H1 (cell line): ENCODE measurements around the gene TP73. TPM values are rescaled to one million over a fixed set of nuclear protein-coding genes. Genes with fewer than 3 reads are reported as not detected.

ENCODE experiments used
- CTCF ChIA-PET: fragments of 300-600 bp; sonication (Branson Sonifier 250); formaldehyde crosslinking; loops from one replicate; lab custom pipeline; 2021; ENCODE audit not compliant: partially characterized antibody; lab: Charles Lee
- POLR2A ChIA-PET: fragments of 300-600 bp; sonication (Branson Sonifier 250); formaldehyde crosslinking; loops from one replicate; lab custom pipeline; 2021; ENCODE audit warnings: inconsistent platforms; ENCODE audit not compliant: partially characterized antibody; lab: Charles Lee
- DNase-seq, 2 experiments: peaks; one replicate each; pipeline versions ENCODE4 v3.0.0 to v3.0.0-alpha.2; 2010 to 2022; ENCODE audit warnings: low spot score in 2 of 2, low read depth in 1 of 2, mixed read lengths in 1 of 2
- FAIRE-seq: peaks from 2 replicates; lab custom pipeline; 2011; peaks lifted over from hg19 to GRCh38; lab: Jason Lieb, UNC
- H2AFZ ChIP-seq: 2 replicates; pipeline ENCODE4 v1.8.1; 2012; ENCODE audit warnings: low read length, inconsistent platforms
- H2AK5ac ChIP-seq: 2 replicates; pipeline ENCODE4 v1.6.1; 2013; ENCODE audit warnings: low read depth, low read length
- H2BK120ac ChIP-seq: replicated peaks from 2 replicates; pipeline ENCODE3; 2013; ENCODE audit warnings: low read depth, low read length, inconsistent platforms
- H2BK12ac ChIP-seq: 2 replicates; pipeline ENCODE4 v1.6.1; 2013; ENCODE audit warnings: low read depth, low read length
- H2BK15ac ChIP-seq: 2 replicates; pipeline ENCODE4 v1.6.1; 2013; ENCODE audit warnings: low read length
- H2BK20ac ChIP-seq: 2 replicates; pipeline ENCODE4 v1.6.1; 2013; ENCODE audit warnings: low read length
- H2BK5ac ChIP-seq: 2 replicates; pipeline ENCODE4 v1.6.1; 2013; ENCODE audit warnings: low read depth, low read length
- H3K14ac ChIP-seq: 2 replicates; pipeline ENCODE4 v1.6.1; 2013; ENCODE audit warnings: inconsistent platforms; ENCODE audit not compliant: insufficient read length
- H3K18ac ChIP-seq: 2 replicates; pipeline ENCODE4 v1.6.1; 2013; ENCODE audit warnings: low read length; ENCODE audit errors: extremely low read depth
- H3K23ac ChIP-seq: 2 replicates; pipeline ENCODE4 v1.6.1; 2013; ENCODE audit warnings: inconsistent platforms; ENCODE audit not compliant: insufficient read length
- H3K23me2 ChIP-seq: 2 replicates; pipeline ENCODE4 v1.6.1; 2013; ENCODE audit warnings: low read depth, low read length
- H3K27ac ChIP-seq: 2 replicates; pipeline ENCODE4 v1.6.1; 2011; ENCODE audit warnings: low read depth, low read length, inconsistent platforms
- H3K27me3 ChIP-seq, 4 experiments: replicated peaks in 1 of 4; 1 replicate in 1 of 4; 2 replicates in 3 of 4; pipeline versions ENCODE4 v1.6.1 to v1.8.1; 2011 to 2013; ENCODE audit warnings: low read length in 3 of 4, mild to moderate bottlenecking in 3 of 4, inconsistent platforms in 2 of 4, mixed read lengths in 2 of 4, moderate library complexity in 1 of 4; ENCODE audit not compliant: control insufficient read depth in 3 of 4, insufficient read depth in 3 of 4; ENCODE audit errors: extremely low read depth in 1 of 4
- H3K36me3 ChIP-seq, 4 experiments: 2 replicates each; pipeline versions ENCODE4 v1.6.1 to v1.8.1; 2011 to 2013; ENCODE audit warnings: mild to moderate bottlenecking in 4 of 4, low read length in 3 of 4, moderate library complexity in 2 of 4, control low read depth in 1 of 4, inconsistent platforms in 1 of 4; ENCODE audit not compliant: insufficient read depth in 4 of 4, control insufficient read depth in 2 of 4
- H3K4ac ChIP-seq: replicated peaks from 2 replicates; pipeline ENCODE3; 2013; ENCODE audit warnings: low read length, low read depth, mixed read lengths, inconsistent platforms; ENCODE audit not compliant: insufficient read length
- H3K4me1 ChIP-seq, 4 experiments: replicated peaks in 1 of 4; 1 replicate in 1 of 4; 2 replicates in 3 of 4; pipeline versions ENCODE4 v1.6.1 to v1.8.1; 2011 to 2013; ENCODE audit warnings: low read length in 3 of 4, inconsistent platforms in 2 of 4, mixed read lengths in 1 of 4; ENCODE audit not compliant: insufficient read depth in 4 of 4, control insufficient read depth in 3 of 4
- H3K4me2 ChIP-seq, 2 experiments: 2 replicates each; pipeline versions ENCODE4 v1.6.1 to v1.8.1; 2011 to 2013; ENCODE audit warnings: low read depth in 2 of 2, low read length in 2 of 2, control low read depth in 1 of 2, inconsistent platforms in 1 of 2, mild to moderate bottlenecking in 1 of 2; ENCODE audit not compliant: insufficient read depth in 1 of 2
- H3K4me3 ChIP-seq, 4 experiments: fragments of 200-600, 300-600 bp in 1 of 4; sonication (generic), shearing (Covaris generic), sonication (Bioruptor Twin) in 1 of 4; 2 replicates each; pipeline versions ENCODE4 v1.5.1 to v1.8.1; 2011 to 2016; ENCODE audit warnings: low read length in 4 of 4, low read depth in 3 of 4, control low read depth in 2 of 4, inconsistent platforms in 2 of 4, mild to moderate bottlenecking in 2 of 4, mixed read lengths in 1 of 4, moderate library complexity in 1 of 4; ENCODE audit not compliant: insufficient read depth in 2 of 4; ENCODE audit errors: extremely low read depth in 1 of 4
- H3K56ac ChIP-seq: replicated peaks from 2 replicates; pipeline ENCODE3; 2013; ENCODE audit warnings: low read depth, mild to moderate bottlenecking, mixed read lengths, low read length, inconsistent platforms; ENCODE audit not compliant: insufficient read length
- H3K79me1 ChIP-seq: 2 replicates; pipeline ENCODE4 v1.6.1; 2013; ENCODE audit warnings: low read depth, low read length, control low read depth
- H3K79me2 ChIP-seq, 2 experiments: 2 replicates each; pipeline versions ENCODE4 v1.6.1 to v1.8.1; 2012 to 2013; ENCODE audit warnings: low read length in 2 of 2, mild to moderate bottlenecking in 2 of 2, inconsistent platforms in 1 of 2; ENCODE audit not compliant: insufficient read depth in 2 of 2, control insufficient read depth in 1 of 2
- H3K9ac ChIP-seq, 4 experiments: replicated peaks in 1 of 4; 1 replicate in 1 of 4; 2 replicates in 3 of 4; pipeline versions ENCODE4 v1.6.1 to v1.8.1; 2011 to 2013; ENCODE audit warnings: low read depth in 3 of 4, low read length in 3 of 4, control low read depth in 2 of 4, mild to moderate bottlenecking in 2 of 4, moderate library complexity in 2 of 4, inconsistent platforms in 1 of 4; ENCODE audit errors: extremely low read depth in 1 of 4
- H3K9me3 ChIP-seq, 2 experiments: 2 replicates each; pipeline versions ENCODE4 v1.6.1 to v1.8.1; 2012 to 2013; ENCODE audit warnings: mild to moderate bottlenecking in 2 of 2, moderate library complexity in 2 of 2, control low read depth in 1 of 2, inconsistent platforms in 1 of 2, low read depth in 1 of 2, low read length in 1 of 2, mixed read lengths in 1 of 2; ENCODE audit not compliant: insufficient read depth in 2 of 2
- H4K20me1 ChIP-seq, 2 experiments: replicated peaks in 1 of 2; 2 replicates each; pipeline versions ENCODE3 to v1.8.1; 2011 to 2013; ENCODE audit warnings: inconsistent platforms in 2 of 2, low read length in 2 of 2, mild to moderate bottlenecking in 1 of 2; ENCODE audit not compliant: insufficient read depth in 2 of 2, control insufficient read depth in 1 of 2
- H4K5ac ChIP-seq: 2 replicates; pipeline ENCODE4 v1.6.1; 2013; ENCODE audit warnings: low read length, low read depth, mixed read lengths, inconsistent platforms; ENCODE audit not compliant: insufficient read length
- H4K8ac ChIP-seq: 2 replicates; pipeline ENCODE4 v1.8.0; 2013; ENCODE audit warnings: mild to moderate bottlenecking, moderate library complexity, low read length, inconsistent platforms; ENCODE audit not compliant: insufficient read depth; ENCODE audit errors: extremely low read depth
- H4K91ac ChIP-seq: replicated peaks from 2 replicates; pipeline ENCODE3; 2013; ENCODE audit warnings: low read length, mixed read lengths, inconsistent platforms; ENCODE audit not compliant: insufficient read length
- ATF3 ChIP-seq: IDR thresholded peaks from 2 replicates; pipeline ENCODE4 v1.6.1; 2011; ENCODE audit warnings: low read depth, mild to moderate bottlenecking, low read length; ENCODE audit not compliant: insufficient read depth
- BACH1 ChIP-seq: IDR thresholded peaks from 2 replicates; pipeline ENCODE4 v1.6.1; 2012; ENCODE audit warnings: low read length, improper control_type of control experiment
- BRCA1 ChIP-seq: IDR thresholded peaks from 2 replicates; pipeline ENCODE4 v1.6.1; 2012; ENCODE audit warnings: low read depth, low read length, improper control_type of control experiment
- CREB1 ChIP-seq: IDR thresholded peaks from 2 replicates; pipeline ENCODE4 v1.6.1; 2012; ENCODE audit warnings: inconsistent platforms
- E2F6 ChIP-seq: IDR thresholded peaks from 2 replicates; pipeline ENCODE4 v1.6.1; 2012; ENCODE audit warnings: inconsistent platforms
- EZH2 ChIP-seq: fragments of 200-600 bp; sonication (generic); IDR thresholded peaks from 2 replicates; pipeline ENCODE4 v1.7.1; 2012; ENCODE audit warnings: low read depth, mild to moderate bottlenecking, moderate library complexity, low read length, inconsistent platforms; ENCODE audit not compliant: severe bottlenecking
- HDAC2 ChIP-seq, 2 experiments: fragments of 300-600 bp in 1 of 2; sonication (generic) in 1 of 2; IDR thresholded peaks; 2 replicates each; pipeline ENCODE4 v1.6.1; 2011 to 2012; ENCODE audit warnings: low read depth in 2 of 2, low read length in 2 of 2, mild to moderate bottlenecking in 2 of 2, moderate library complexity in 2 of 2, borderline replicate concordance in 1 of 2, inconsistent platforms in 1 of 2
- KDM4A ChIP-seq: IDR thresholded peaks from one replicate; pipeline ENCODE4 v1.7.1; 2012; ENCODE audit warnings: low read depth, mild to moderate bottlenecking, moderate library complexity, low read length, inconsistent platforms; ENCODE audit not compliant: severe bottlenecking
- NANOG ChIP-seq: IDR thresholded peaks from 2 replicates; pipeline ENCODE4 v1.6.1; 2011; ENCODE audit warnings: low read length, low read depth, mild to moderate bottlenecking, inconsistent platforms; ENCODE audit not compliant: insufficient read depth, poor library complexity, severe bottlenecking
- POU5F1 ChIP-seq: IDR thresholded peaks from 2 replicates; pipeline ENCODE4 v1.6.1; 2011; ENCODE audit warnings: low read depth, mild to moderate bottlenecking, low read length, moderate library complexity
- TBP ChIP-seq: IDR thresholded peaks from 2 replicates; pipeline ENCODE4 v1.6.1; 2011; ENCODE audit warnings: low read depth, low read length, improper control_type of control experiment
- TCF12 ChIP-seq: IDR thresholded peaks from 2 replicates; pipeline ENCODE4 v1.6.1; 2011; ENCODE audit warnings: low read depth, mild to moderate bottlenecking, low read length
- YY1 ChIP-seq: IDR thresholded peaks from 2 replicates; pipeline ENCODE4 v1.6.1; 2011; ENCODE audit warnings: low read depth, mild to moderate bottlenecking, low read length
- WGBS, 2 experiments: shearing (Covaris generic) in 1 of 2; methylation state at CpG; one replicate each; pipeline versions ENCODE4 v1.1.6 to v1.1.7; 2013 to 2015; ENCODE audit warnings: low lambda C conversion rate in 2 of 2, mixed read lengths in 2 of 2, inconsistent platforms in 1 of 2, low coverage in 1 of 2, missing lambda C conversion rate in 1 of 2; ENCODE audit not compliant: insufficient replicate concordance in 2 of 2, insufficient coverage in 1 of 2, insufficient read length in 1 of 2; ENCODE audit errors: extremely low coverage in 1 of 2, missing lambda C conversion rate in 1 of 2; 5-methylcytosine and 5-hydroxymethylcytosine counted together
- polyA plus RNA-seq, 7 experiments: library from polyadenylated mRNA; depleted of rRNA in 3 of 7; stranded (reverse) in 5 of 7; unstranded in 2 of 7; fragments of >200 nt in 5 of 7; fragments of 200-250 nt in 2 of 7; gene quantifications; 1 replicate in 5 of 7; 2 replicates in 1 of 7; 4 replicates in 1 of 7; pipeline versions ENCODE4 v1.2.1 to v1.2.3, GENCODE V29; 2011 to 2013; ENCODE audit warnings: missing spikeins in 2 of 7, mixed read lengths in 2 of 7
- total RNA-seq: library from RNA; stranded (reverse); fragmentation: NEBNext Ultra II Directional; extraction: Animal tissue kit (Norgen Biotek cat#: 25700); gene quantifications from 2 replicates; pipeline ENCODE4 v1.2.1, GENCODE V29; 2021

The TP73 gene
- total and polyA plus RNA-seq, 2 of the 8 experiments (the other 6 are each of a cell fraction or from before 2014, with no cell fraction given) = 2.6 to 3.1 TPM

- no peak overlapping the region for H2BK120ac ChIP-seq
- H4K8ac ChIP-seq = no peak overlapping the region; the same call in 1 of the 2 replicates
- DNase-seq = no peak
- H3K18ac ChIP-seq = no peak overlapping the region
- H2AK5ac ChIP-seq = no peak overlapping the region
- no peak overlapping the region for H2BK20ac ChIP-seq
- H2BK12ac ChIP-seq = no peak overlapping the region
- H3K27me3 ChIP-seq = peaks cover 0 to 17% (median 5%) of the 10 kb centered on the region in 4 experiments; a peak in 4 of 7 replicates
- H3K14ac ChIP-seq = no peak overlapping the region
- peaks cover 7 to 19% of the 10 kb centered on the region in 2 experiments for H4K20me1 ChIP-seq
- H3K36me3 ChIP-seq = no peaks in the 10 kb centered on the region
- no peak overlapping the region for H2AFZ ChIP-seq
- ChIA-PET CTCF (interaction anchor here (0.8 to 6.3 kb wide), 8 partner anchors 10 to 220 kb away, joined by 3 to 49 read pairs (median 9); no protein-coding TSS in a partner anchor), POLR2A (no interaction called here)
- H3K4me3 ChIP-seq = no peak overlapping the region
- no peaks in the 10 kb centered on the region; the same call in 1 of the 2 replicates for H3K79me1 ChIP-seq
- no peak overlapping the region for H2BK15ac ChIP-seq
- no peak overlapping the region for H3K4ac ChIP-seq
- no peak overlapping the region for H2BK5ac ChIP-seq
- H3K56ac ChIP-seq = no peak overlapping the region
- 94% methylated on average over 14 of the region's 15 CpGs; no CpG with 5 or more reads in 1 of the 2 experiments for WGBS, 2 experiments
- H3K9me3 ChIP-seq = no peaks in the 10 kb centered on the region
- H3K4me2 ChIP-seq = no peak overlapping the region
- no peak for FAIRE-seq
- H4K5ac ChIP-seq = no peak overlapping the region
- H3K4me1 ChIP-seq = peaks cover 4 to 32% (median 27%) of the 10 kb centered on the region in 4 experiments
- no peak overlapping the region for H4K91ac ChIP-seq
- H3K27ac ChIP-seq = no peak overlapping the region
- no peak overlapping the region for H3K23ac ChIP-seq
- no peaks in the 10 kb centered on the region for H3K79me2 ChIP-seq
- H3K9ac ChIP-seq = no peak overlapping the region
- H3K23me2 ChIP-seq = no peaks in the 10 kb centered on the region; the same call in 1 of the 2 replicates
- TF ChIP-seq BRCA1 (no peak), YY1 (no peak), NANOG (no peak), TBP (no peak), KDM4A (no peak), ATF3 (no peak), HDAC2 (IDR thresholded peaks at IDR 0.05; ENCODE audit: borderline replicate concordance in 1 of 2, low read depth in 2 of 2, low read length in 2 of 2) (no peak), TCF12 (no peak), EZH2 (no peak), E2F6 (no peak), CREB1 (no peak), POU5F1 (no peak), BACH1 (no peak)
These were observed 57.9 kb downstream of the TP73 start for GRCh38 chr1:3710251-3710650.
